AG04450 (cell line): ENCODE measurements around the gene ITGA5. TPM values are rescaled to one million over a fixed set of nuclear protein-coding genes. Genes with fewer than 3 reads are reported as not detected.

Source experiments
- CTCF ChIA-PET: fragments of 300-600, 350-600 bp; formaldehyde crosslinking; extraction: SDS; loops from one replicate; lab custom pipeline; 2022; ENCODE audit warnings: antibody characterized with exemption, inconsistent platforms; lab: Charles Lee
- POLR2A ChIA-PET: fragments of 350-600 bp; formaldehyde crosslinking; extraction: SDS; loops from one replicate; lab custom pipeline; 2021; ENCODE audit warnings: antibody characterized with exemption, inconsistent platforms; lab: Yijun Ruan, JAX
- DNase-seq: peaks from one replicate; pipeline ENCODE4 v3.0.0-alpha.2; 2011; ENCODE audit warnings: low read depth, low spot score
- H3K27ac ChIP-seq: one replicate; pipeline ENCODE4 v1.5.1; 2012; ENCODE audit warnings: low read depth, low read length, control low read depth
- H3K27me3 ChIP-seq: one replicate; pipeline ENCODE4 v1.6.0; 2012; ENCODE audit warnings: low read length; ENCODE audit not compliant: control insufficient read depth, insufficient read depth
- H3K4me3 ChIP-seq: 2 replicates; pipeline ENCODE4 v1.5.1; 2011; ENCODE audit warnings: mild to moderate bottlenecking, low read depth, low read length, control low read depth
- H3K9me3 ChIP-seq: 2 replicates; pipeline ENCODE4 v1.5.1; 2012; ENCODE audit warnings: low read length; ENCODE audit not compliant: control insufficient read depth, insufficient read depth
- CTCF ChIP-seq: IDR thresholded peaks from 2 replicates; pipeline ENCODE4 v1.5.1; 2011; ENCODE audit warnings: low read depth, low read length, control low read depth, inconsistent platforms
- polyA plus RNA-seq: library from polyadenylated mRNA; depleted of rRNA; stranded (reverse); fragments of >200 nt; gene quantifications from 2 replicates; pipeline ENCODE4 v1.2.3, GENCODE V29; 2011

Gene ITGA5
- polyA plus RNA-seq, 1 experiment: 160 TPM

- no peak for DNase-seq
- ChIA-PET POLR2A (no interaction called here), CTCF (interaction anchor here (1.1 kb wide), 1 partner anchor 70 kb away, joined by 5 read pairs; no protein-coding TSS in a partner anchor)
- no peak for TF ChIP-seq CTCF
- Histone ChIP-seq H3K27ac (no peak overlapping the region), H3K4me3 (no peak overlapping the region), H3K27me3 (no peaks in the 10 kb centered on the region), H3K9me3 (no peaks in the 10 kb centered on the region)
Observed at GRCh38 chr12:54363618-54364017, 55.4 kb downstream of the ITGA5 start.

- POLR2A ChIA-PET: interaction anchor here (0.6 kb wide), 1 partner anchor 74 kb away, joined by 4 read pairs; no protein-coding TSS in a partner anchor
- no peak for DNase-seq
- Histone ChIP-seq H3K27me3 (no peaks in the 10 kb centered on the region), H3K27ac (no peak overlapping the region), H3K9me3 (no peaks in the 10 kb centered on the region), H3K4me3 (no peak overlapping the region)
- no peak for TF ChIP-seq CTCF
- CTCF ChIA-PET: interaction anchor here (1.1 to 3.9 kb wide), 4 partner anchors 16 to 111 kb away, joined by 5 to 14 read pairs (median 14); no protein-coding TSS in a partner anchor
Observed at GRCh38 chr12:54363047-54363446, 56.0 kb downstream of the ITGA5 start.

GRCh38 chr12:54360717-54361456, 58.2 kb downstream of the ITGA5 start:
- DNase-seq: no peak
- CTCF ChIA-PET: interaction anchor here (0.5 to 7.0 kb wide), 21 partner anchors 10 to 153 kb away, joined by 3 to 48 read pairs (median 5); no protein-coding TSS in a partner anchor
- POLR2A ChIA-PET: interaction anchor here (0.6 to 2.6 kb wide), 2 partner anchors 74 to 1357 kb away, joined by 3 to 12 read pairs; no protein-coding TSS in a partner anchor
- Histone ChIP-seq H3K27ac (peak overlapping the region; percentile 48), H3K4me3 (no peak overlapping the region), H3K27me3 (no peaks in the 10 kb centered on the region), H3K9me3 (no peaks in the 10 kb centered on the region)
- peak; percentile 92 for TF ChIP-seq CTCF

GRCh38 chr12:54359762-54360351, 59.2 kb downstream of the ITGA5 start:
- CTCF ChIA-PET: interaction anchor here (1.0 to 7.0 kb wide), 19 partner anchors 9 to 145 kb away, joined by 3 to 48 read pairs (median 14); partner anchors contain the start of gene COPZ1
- peak overlapping the region; percentile 97 for H3K27ac ChIP-seq
- H3K9me3 ChIP-seq: no peaks in the 10 kb centered on the region
- POLR2A ChIA-PET: interaction anchor here (0.5 to 2.6 kb wide), 19 partner anchors 9 to 1354 kb away, joined by 3 to 18 read pairs (median 4); partner anchors contain the start of genes CBX5, COPZ1 and HNRNPA1
- no peaks in the 10 kb centered on the region for H3K27me3 ChIP-seq
- H3K4me3 ChIP-seq: peak overlapping the region; percentile 57
- no peak for DNase-seq
- TF ChIP-seq CTCF: no peak
